ENCODE measurements around the gene NELL2.

The NELL2 gene

DNA sequence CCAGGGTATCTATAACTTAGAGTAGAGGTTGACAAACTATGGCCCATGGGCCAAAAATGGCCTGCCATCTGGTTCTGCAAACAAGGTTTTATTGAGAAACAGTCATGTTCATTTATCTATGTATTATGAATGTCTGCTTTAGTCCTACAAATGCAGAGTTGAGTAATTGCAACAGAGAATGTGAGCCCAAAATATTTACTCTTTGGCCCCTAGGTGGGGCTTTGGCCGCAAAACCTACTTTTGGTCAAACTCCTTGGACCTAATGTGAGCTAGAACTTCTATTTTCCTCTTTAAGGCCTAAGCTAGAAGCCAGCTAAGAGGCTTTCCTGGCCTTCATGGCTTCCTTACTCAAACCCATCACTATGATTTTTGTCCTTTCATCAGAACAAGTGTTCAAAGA, 379.1 kb downstream of the NELL2 start:
- in situ Hi-C loops (cut with MboI; ENCODE audit: low sequenced_read_pairs), result no loop called here

GRCh38 chr12:44490181-44490580, 385.9 kb downstream of the NELL2 start:
- in situ Hi-C loops (cut with MboI; ENCODE audit: low sequenced_read_pairs), result no loop called here

DNA sequence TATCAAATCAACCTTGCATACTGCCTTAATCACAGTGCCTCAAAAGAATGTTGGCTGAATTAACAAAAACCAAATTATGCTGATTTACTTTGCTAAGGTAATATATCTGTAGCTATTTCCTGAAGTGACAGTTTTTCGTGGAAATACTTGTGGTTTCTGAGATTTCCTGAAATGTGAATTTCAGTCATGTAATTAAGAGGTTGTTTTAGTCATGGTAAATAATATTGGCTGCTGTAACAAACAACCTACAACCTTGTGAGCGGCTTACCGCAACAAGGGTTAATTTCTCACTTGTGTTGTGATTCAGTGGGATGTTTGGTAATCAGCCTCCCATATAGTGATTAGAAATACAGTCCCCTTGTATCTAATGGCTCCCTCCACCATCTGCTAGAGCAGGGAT, 387.9 kb downstream of the NELL2 start:
- in situ Hi-C loops (cut with MboI; ENCODE audit: low sequenced_read_pairs), result no loop called here

DNA sequence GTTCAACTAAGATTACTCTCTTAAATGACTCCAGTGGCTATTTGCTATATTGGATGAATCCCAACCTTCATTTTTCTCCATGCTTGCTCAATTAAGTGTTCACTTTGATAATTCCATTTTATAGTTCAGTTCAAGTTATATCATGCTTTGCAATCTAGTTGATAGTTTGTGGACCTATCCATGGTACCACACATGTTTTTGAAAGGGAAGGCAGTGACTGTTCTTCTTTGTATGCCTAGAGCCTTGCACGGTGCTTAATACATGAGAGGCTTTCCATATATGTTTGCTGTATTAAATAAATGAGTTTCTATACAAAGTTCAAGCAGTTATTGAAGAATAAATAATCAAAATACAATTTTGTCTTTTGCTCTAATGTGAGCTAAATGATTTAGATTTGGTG, 391.3 kb downstream of the NELL2 start:
- in situ Hi-C loops (cut with MboI; ENCODE audit: low sequenced_read_pairs), result no loop called here

DNA sequence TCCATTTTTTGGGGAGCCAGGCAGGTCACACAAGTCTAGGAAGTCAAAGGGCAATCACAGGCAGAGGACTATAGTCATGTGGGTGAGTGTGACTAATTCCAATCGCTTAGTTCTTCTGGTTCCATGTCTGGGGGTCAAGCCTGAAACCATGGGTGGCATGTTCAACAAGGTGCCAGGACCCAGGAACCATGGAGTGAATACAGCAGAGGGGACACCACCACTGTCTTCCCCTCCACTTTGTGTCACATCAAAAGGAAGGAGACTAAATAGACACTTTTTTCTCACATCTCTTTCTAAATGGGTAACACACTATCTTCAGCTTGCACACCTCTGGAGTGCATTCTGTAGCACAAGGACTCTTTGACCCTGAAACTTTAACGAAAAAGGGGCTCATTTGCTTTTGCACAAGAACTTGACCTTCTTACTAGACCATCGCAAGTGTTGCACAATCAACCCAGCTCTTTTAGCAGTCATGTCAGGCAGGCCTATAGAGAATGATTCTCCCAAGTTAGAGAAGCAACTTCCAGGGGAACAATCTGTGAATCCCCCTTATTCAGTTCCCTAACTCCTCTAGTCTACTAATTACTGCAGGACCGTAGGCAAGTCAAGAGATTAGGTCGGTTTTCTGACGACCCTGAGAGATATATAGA, 398.7 kb downstream of the NELL2 start:
- in situ Hi-C loops (cut with MboI; ENCODE audit: low sequenced_read_pairs), result no loop called here

GRCh38 chr12:44476683-44477082, 399.4 kb downstream of the NELL2 start:
- in situ Hi-C loops (cut with MboI; ENCODE audit: low sequenced_read_pairs), result no loop called here

DNA sequence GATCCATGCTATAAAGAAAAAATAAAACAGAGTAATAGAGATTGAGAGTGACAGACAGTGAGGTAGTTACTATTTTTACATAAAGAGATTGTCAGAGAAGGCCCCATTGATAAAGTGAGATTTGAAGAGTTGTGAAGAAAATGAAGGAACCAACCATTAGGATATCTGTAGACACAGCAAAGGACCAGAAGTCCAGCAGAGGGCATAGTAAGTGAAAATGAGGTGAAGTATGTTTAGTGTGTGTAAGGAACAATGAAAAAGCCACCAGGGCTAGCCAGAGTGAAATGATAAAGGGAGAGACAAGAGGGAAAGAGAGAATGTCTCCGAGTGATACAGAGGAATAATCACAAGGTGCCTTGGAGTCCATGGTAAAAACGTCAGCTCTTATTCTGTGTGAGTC, 411.0 kb downstream of the NELL2 start:
- in situ Hi-C loops (cut with MboI; ENCODE audit: low sequenced_read_pairs), result no loop called here

DNA sequence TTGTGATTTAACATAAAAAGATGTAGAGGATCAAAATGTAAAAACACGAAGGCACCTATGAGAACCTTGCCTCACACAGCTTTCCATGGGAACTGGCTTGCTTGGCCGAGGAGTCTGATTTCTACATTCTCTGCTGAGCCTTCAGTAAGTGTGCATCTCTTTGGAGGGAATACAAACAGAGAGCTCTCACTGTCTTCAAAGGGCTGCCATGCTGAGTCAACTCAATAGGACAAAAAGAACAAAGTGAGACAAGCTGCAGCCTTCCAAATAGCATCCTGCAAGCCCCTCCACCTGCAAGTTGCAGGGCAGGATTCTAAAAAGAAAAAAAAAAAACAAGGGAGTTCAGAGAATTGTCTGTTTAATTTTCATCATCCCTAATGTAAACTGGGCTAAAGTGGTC, 411.9 kb downstream of the NELL2 start:
- in situ Hi-C loops (cut with MboI; ENCODE audit: low sequenced_read_pairs), result no loop called here

DNA sequence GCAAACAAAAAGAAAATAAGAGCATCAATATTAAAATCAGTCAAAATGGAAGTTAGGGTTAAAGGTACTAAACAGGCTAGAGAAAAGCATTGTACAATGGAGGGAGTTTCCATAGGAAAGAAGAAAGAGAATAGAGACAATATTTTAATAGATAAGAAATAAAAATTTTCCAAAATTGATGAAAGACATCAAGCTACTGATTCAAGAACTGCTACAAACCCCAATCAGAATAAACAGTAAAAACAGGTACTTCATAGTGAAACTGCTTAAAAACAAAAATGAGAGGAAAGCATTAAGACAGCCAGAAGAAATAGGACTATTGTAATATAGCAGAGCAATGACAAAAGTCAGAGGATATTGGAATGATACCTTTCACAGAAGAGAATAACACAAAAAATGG, 413.4 kb downstream of the NELL2 start:
- in situ Hi-C loops (cut with MboI; ENCODE audit: low sequenced_read_pairs), result no loop called here

GRCh38 chr12:44460261-44460660, 415.9 kb downstream of the NELL2 start:
- in situ Hi-C loops (cut with MboI; ENCODE audit: low sequenced_read_pairs), result no loop called here

DNA sequence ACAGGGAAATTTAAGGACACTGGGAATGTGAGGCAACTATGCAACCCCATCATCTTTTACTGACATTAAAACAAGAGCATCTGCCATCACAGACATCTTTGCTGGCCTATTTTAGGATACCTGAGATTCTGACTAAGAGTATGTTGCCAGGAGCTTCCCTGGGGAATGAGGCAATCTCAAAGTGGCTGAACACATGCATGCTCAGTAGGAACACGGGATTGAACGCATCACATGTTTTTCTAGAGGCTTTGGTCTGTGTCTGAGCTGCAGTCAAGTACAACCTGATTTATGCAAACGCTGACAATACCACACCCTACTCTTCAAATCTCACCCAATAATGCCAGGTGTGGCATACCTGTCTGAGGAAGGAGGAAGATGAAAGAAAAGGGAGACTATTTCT, 416.5 kb downstream of the NELL2 start:
- in situ Hi-C loops (cut with MboI; ENCODE audit: low sequenced_read_pairs), result no loop called here

Measured in hTERT RPE-1 (cell line).